GM12875 (cell line): ENCODE results near the gene TEX2.
"Not testable (repeated sequence)": the region's sequence is repeated elsewhere in the genome, so short reads cannot be mapped to it uniquely, and the experiment has no call there.

Experiments used
- H3K4me3 ChIP-seq: one replicate; pipeline ENCODE4 v1.5.1; 2011; ENCODE audit warnings: low read depth, low read length, control low read depth
- CTCF ChIP-seq: IDR thresholded peaks from 2 replicates; pipeline ENCODE4 v1.5.1; 2011; ENCODE audit warnings: low read depth, mild to moderate bottlenecking, control low read depth, inconsistent platforms, low read length, moderate library complexity, borderline replicate concordance; ENCODE audit not compliant: insufficient read depth

The TEX2 gene

GRCh38 chr17:64173646-64174045 lies 89.4 kb downstream of the TEX2 start:
- TF ChIP-seq CTCF = no peak

DNA sequence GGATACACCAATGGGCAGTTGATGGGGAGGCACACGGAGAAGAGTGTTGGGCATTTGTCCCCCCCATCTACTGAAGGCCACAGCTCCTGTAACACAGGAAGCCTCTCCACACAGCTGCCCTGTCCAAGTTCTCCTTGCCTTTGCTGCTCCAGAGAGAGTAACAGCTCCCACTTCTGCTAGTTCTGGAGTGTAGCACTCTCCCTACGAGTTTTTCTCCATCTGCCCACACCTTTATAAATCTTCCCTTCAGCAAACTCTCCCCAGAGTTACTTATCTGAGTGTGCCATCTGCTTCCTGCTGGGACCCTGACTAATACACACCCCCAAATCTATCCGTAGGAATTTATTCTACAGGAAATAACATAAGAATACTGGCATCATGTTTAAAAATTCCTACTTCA lies 90.5 kb downstream of the TEX2 start:
- TF ChIP-seq CTCF = no peak
- H3K4me3 ChIP-seq = no peak overlapping the region

More at GRCh38 chr17:64173646-64174045, 89.4 kb downstream of the TEX2 start:
- H3K4me3 ChIP-seq = no peak overlapping the region

GRCh38 chr17:64171041-64171440 lies 92.0 kb downstream of the TEX2 start:
- no peak overlapping the region for H3K4me3 ChIP-seq
- no peak for TF ChIP-seq CTCF

GRCh38 chr17:64170286-64170685 lies 92.8 kb downstream of the TEX2 start:
- no peak for TF ChIP-seq CTCF
- no peak overlapping the region for H3K4me3 ChIP-seq

DNA sequence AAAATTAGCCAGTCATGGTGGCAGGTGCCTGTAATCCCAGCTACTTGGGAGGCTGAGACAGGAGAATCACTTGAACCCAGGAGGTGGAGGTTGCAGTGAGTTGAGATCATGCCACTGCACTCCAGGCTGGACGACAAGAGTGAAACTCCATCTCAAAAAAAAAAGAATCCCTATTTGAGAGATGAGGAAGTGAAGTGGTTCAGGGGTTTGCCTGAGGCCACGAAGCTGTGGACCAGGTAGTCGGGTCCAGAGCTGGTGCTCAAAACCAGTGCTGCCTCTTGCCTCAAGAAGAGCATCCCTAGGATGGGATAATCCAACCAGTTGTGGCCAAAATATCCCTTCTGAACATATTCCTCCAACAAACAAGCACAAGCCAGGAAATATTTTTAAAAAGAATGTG lies 95.4 kb downstream of the TEX2 start:
- H3K4me3 ChIP-seq = not testable (repeated sequence)

- TF ChIP-seq CTCF = no peak
- H3K4me3 ChIP-seq = no peak overlapping the region
These were observed 96.2 kb downstream of the TEX2 start for GRCh38 chr17:64166876-64167275.

DNA sequence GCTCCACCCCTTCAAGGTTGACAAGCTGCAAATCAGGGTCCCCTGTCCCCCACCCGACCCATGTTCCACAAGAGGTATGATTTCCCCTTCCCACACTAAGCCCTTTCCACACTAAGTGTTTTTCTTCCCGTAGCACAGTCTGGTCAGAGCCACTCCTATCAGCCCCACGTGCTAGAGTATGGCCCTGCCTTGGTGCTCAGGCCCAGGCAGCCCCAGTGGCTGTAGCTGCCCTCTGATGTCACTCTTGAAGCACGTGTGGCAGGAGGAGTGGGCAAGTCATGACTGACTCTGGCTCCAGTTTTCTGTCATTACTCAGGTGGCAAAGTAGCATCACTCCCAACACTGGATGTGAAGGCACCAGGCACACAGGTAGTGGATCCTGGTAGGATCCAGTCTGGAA lies 97.7 kb downstream of the TEX2 start:
- no peak for TF ChIP-seq CTCF
- no peak overlapping the region for H3K4me3 ChIP-seq
